Middle frontal gyrus (tissue), 1 donor: ENCODE results near the gene APBB1.

Source experiments
- DNase-seq: peaks from one replicate; pipeline ENCODE4 v3.0.0-alpha.2; 2015; ENCODE audit warnings: low spot score; ENCODE audit errors: extremely low spot score

The APBB1 gene

DNA sequence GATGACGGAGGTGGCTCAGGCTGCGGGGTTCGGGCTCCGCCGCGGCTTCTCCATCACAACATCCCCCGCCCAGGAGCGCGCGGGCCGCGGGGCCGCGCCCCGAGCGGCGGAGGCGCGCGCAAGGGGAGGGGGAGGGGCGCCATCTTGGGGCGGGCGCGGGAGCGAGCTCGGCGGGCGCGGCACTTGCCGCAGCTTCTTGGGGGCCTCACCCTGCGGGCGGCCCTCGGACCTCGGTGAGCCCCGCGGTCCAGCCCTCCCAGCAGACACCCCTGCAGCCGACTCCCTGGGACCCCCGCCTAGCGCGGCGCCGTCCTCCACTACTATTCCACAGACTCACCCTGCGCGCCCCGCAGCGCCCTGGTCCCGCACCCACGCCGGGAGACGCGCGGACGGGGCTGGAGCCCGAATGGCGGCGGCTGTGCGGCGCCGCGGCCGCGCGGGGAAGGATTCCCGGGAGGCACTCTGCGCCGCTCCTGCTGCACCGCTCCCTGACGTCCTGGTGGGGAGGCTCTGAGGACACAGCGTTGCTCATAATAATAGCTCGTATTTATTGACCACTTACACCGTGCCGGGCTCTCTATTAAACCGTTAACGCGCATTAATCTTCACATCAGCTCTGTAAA is at the start of gene APBB1:
APBB1 (minus strand) TSS at position 86 of the 623 bp plus-strand sequence. CDS start 7,747 bp downstream, outside the sequence.
- peak; percentile 56 for DNase-seq

DNA sequence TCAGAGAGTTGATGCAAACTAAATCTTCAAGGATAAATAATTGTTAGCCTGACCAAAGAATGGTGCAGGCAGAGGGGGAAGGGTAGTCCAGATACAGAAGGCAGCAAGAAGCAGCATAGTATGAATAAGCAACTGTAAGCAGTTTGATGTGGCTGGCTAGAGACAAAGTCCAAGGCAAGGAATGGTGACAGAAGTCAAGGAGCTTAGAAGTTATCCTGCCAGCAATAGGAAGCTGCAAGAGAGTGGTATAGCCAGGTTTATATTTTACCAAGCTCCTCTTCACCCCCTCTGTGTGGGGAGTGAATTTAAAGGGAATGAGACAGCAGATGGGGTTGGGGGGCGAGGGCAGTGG is 40.2 kb upstream of the APBB1 start:
- no peak for DNase-seq

GRCh38 chr11:6458352-6459098 is 39.6 kb upstream of the APBB1 start:
- DNase-seq: no peak

GRCh38 chr11:6457581-6458320 is 38.9 kb upstream of the APBB1 start:
- DNase-seq: no peak

DNA sequence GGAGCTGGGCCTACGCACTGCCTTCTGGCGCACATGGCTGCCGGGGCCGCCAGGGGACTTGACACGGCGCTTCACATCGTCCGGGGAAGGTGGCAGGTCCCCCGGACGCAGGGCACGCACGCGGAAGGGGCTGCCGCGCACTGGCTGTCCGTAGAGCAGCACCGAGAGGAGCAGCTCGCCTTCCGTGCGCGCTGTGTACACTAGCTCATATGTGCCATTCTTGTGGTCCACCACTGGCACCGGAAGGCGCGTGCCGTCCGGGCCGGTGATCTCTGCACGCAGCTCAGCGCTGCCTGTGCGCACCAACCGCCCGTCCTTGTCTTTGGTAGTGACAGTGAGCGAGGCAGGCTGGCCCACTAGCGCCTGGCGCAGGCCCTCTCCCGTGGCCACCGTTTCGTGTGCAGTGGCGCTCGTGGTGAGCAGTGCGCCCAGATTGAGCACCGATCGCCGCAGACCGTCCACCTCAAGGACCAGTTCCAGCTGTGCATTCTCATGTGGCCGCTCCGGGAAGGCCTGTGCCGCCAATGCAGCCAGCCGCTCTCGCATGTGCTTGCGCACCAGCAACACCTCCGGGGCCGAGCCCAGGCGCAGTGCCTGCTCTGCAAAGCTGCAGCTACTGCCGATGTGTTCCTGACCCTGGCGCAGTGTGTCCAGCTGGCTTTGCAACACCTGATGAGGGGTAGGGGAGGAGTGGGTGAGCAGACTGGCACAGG is 37.6 kb upstream of the APBB1 start:
- DNase-seq: no peak

- no peak for DNase-seq
These were observed 36.2 kb upstream of the APBB1 start for GRCh38 chr11:6455070-6455469.

DNA sequence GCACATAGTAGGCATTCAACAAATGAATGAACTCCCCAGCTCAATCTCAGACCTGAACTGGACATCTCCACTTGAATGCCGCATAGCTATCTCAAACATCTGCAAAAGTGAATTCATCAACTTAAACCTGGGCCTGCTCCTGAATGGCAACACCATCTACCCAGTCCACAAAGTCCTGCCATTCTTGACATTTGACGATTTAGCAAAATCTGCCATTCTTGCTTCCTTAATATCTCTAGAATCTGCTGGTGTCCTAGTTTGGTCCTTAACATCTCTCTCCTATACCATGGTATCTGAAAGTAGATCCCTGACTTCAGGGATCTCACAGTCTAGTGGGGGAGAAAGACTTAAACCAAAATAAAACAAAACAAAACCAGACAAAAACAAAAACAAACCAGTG is 34.3 kb upstream of the APBB1 start:
- no peak for DNase-seq

- no peak for DNase-seq
These were observed 33.3 kb upstream of the APBB1 start for GRCh38 chr11:6452219-6452618.

DNA sequence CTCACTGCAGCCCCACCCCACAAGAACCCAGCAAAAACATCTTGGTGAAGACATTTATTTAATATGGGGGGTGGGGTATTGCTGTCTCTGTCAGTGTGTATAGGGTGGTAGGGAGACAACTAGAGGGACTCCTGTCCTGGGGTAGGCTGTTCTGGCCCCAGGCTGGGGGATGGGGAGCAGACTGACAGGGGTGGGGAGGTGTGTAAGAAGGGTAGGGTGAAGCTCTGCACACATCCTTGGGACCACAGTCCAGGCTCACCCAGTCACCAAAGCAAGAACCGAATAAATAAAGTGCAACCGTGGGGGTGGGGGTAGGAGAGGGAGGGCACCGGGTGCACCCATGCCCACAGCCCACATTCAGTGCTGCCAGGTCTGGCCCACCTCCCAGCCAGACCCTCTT is 29.7 kb upstream of the APBB1 start:
- DNase-seq: no peak

GRCh38 chr11:6443269-6444003 is 24.5 kb upstream of the APBB1 start:
- peak; percentile 17 for DNase-seq

DNA sequence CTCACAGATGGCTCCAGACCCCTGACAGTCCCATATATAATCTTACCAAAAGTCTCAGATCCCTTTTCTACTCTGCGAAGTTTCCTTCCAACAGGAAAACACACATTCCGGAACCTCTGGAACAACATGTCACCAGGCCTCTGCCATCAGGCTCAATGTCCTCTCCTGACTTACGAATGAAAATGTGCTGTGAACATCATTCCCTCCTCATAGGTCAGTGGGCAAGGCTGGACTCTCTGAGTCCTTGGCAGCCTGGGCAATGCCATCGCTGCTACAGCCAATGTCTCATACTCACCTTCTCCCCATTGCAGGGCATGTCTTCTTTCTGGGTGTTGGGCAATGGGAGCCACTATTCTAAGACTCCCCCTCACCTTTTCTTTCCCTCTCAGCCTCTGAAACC is 23.5 kb upstream of the APBB1 start:
- no peak for DNase-seq

- DNase-seq: no peak
These were observed 22.0 kb upstream of the APBB1 start, which contains the start of gene HPX for GRCh38 chr11:6440906-6441358. Gene HPX (minus strand): TSS chr11:6440987. CDS start chr11:6440963, 24 bp downstream.

- peak; percentile 22 for DNase-seq
These were observed 20.2 kb upstream of the APBB1 start for GRCh38 chr11:6438979-6439571.

DNA sequence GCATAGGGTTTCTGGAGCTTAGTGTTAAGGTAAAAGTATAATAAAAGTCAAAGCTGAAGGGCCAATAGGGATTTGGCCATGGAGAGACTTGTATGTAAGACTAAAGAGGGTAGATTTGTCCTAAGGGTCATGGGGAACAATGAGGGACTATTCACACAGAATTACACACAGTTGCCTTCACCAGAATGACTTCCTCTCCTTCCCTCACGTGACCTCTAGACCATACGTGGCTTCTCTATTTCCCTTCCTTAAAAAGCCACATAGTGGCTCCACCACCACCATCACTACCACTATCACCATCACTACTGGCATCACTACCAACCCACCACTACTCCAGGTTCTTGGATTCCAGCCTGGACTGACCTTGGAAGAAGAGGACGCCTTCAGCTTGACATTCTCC is 19.1 kb upstream of the APBB1 start:
- no peak for DNase-seq

DNA sequence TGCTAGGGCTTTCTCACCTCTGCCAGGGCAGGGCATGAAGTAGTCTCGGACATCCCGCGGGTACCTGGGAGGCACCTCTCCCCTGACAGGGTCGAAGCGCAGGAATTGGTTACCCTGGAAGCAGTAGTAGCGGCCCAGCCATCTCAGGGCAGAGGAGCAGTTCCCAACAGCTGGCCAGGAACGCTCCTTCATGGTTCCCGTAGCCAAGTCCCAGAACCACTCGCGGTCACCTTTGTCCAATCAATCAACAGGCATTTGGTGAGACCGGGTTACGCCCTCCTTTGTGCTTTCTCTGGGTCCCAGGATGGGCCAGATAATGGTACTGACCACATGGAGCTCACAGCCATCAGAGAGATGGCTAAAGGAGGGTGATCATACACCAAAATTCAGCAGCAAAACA is 18.5 kb upstream of the APBB1 start:
- DNase-seq: no peak

GRCh38 chr11:6433998-6434660 is 15.2 kb upstream of the APBB1 start:
- DNase-seq: no peak

DNA sequence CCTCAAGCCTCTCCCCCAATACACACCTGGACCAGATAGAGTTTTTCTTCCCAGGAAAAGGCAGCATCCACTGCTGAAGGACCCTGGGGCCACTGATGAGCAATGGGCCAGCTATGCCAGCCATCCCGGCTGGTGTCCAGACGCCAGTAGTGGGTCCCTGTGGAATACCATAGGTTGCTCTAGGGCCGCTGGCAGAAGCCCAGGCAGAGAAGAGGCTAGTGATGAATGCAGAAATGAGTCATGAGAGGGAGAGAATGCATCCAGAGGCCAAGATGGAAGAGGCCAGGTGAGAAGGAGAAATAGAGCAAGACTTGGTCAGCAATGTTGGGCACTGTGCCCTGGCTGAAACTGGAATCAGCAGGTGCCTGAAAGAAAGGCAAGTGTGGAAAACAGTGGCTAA is 13.0 kb upstream of the APBB1 start:
- no peak for DNase-seq

DNA sequence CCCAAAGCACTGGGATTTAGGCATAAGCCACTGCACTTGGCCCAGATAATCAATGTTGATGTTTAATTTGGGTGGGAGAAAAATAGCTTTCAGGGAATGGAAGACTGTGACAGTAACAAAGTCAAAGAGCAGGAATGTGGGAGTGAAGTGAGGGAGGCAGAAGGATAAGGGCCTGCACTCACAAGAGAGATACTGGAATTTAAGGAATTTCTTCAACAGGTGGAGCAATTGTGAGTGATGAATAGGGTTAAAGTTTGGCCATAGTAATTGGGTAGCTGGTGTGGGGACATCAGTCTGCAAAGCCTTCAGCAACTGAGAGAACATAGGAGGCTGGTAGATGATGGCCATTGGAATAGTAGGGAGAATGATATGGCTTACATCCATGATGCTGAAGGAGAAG is 8.6 kb upstream of the APBB1 start:
- DNase-seq: no peak

- DNase-seq: no peak
These were observed 1.8 kb upstream of the APBB1 start for GRCh38 chr11:6420677-6421076.

DNA sequence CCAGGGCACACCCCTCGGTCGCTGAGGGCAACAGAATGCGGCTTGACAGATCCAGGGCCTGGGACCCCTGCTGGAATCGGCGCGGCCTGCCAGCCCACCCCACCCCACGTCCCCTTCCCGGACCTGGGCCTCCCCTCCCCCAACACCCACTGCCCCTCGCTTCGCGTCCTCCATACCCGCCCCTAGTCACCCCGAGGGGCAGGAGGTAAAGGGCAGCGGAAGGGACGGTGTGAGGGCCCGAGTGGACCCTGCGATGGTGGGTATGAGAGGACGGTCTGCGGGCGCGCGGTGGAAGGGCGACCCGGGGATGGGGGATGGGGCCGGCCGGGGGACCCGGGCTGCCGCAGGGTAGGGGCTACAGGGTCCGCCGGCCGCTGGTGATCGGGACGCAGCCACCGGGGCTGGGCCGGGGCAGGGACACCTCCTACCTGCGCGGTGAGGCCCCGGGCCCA is 311 bp downstream of the APBB1 start:
- no peak for DNase-seq
